ENCODE measurements around the gene UBE2K. TPM values are rescaled to one million over a fixed set of nuclear protein-coding genes. Genes with fewer than 3 reads are reported as not detected.
"Not testable (repeated sequence)": the region's sequence is repeated elsewhere in the genome, so short reads cannot be mapped to it uniquely, and the experiment has no call there.

Gene UBE2K
- total RNA-seq, 2 donors from 2014 or later: 12.2 to 19.5 TPM

DNA sequence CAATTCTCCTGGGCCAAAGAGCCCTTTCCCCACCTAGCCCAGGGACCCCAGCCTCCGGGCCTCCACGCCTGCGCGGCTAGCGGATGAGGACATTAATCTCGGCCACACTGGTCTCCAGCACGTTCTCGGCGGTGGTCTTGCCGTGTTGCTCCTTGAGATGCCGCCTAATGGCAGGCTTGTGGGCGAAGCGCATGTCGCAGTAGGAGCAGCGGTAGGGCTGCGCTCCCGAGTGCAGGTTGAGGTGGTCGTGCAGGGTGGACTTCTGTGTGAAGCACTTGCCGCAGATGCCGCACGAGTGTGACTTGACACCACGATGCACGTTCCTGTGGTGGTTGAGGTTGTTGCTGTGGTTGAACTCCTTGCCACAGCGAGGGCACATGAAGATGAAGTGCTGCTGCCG is 72.1 kb downstream of the UBE2K start:
- Histone ChIP-seq H3K27ac (no peak overlapping the region), H3K4me1 (no peaks in the 10 kb centered on the region), H3K27me3 (no peaks in the 10 kb centered on the region), H3K9me3 (no peaks in the 10 kb centered on the region), H3K4me3 (no peak overlapping the region), H3K36me3 (replicated peaks in 1 of 2; ENCODE audit: insufficient read depth in 1 of 2, low read depth in 2 of 2) (peaks cover 0 to 2% of the 10 kb centered on the region in 2 donors)
- TF ChIP-seq POLR2A (IDR thresholded peaks at IDR 0.05): no peak
- TF ChIP-seq, protein P1, sequence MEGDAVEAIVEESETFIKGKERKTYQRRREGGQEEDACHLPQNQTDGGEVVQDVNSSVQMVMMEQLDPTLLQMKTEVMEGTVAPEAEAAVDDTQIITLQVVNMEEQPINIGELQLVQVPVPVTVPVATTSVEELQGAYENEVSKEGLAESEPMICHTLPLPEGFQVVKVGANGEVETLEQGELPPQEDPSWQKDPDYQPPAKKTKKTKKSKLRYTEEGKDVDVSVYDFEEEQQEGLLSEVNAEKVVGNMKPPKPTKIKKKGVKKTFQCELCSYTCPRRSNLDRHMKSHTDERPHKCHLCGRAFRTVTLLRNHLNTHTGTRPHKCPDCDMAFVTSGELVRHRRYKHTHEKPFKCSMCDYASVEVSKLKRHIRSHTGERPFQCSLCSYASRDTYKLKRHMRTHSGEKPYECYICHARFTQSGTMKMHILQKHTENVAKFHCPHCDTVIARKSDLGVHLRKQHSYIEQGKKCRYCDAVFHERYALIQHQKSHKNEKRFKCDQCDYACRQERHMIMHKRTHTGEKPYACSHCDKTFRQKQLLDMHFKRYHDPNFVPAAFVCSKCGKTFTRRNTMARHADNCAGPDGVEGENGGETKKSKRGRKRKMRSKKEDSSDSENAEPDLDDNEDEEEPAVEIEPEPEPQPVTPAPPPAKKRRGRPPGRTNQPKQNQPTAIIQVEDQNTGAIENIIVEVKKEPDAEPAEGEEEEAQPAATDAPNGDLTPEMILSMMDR (IDR thresholded peaks at IDR 0.05): no peak
- no peak for DNase-seq
- no peak for ATAC-seq
- intact Hi-C loops (cut with DNase I): no loop called here
- 93 to 95% methylated on average over 25 of the region's 25 CpGs for WGBS, 2 donors

DNA sequence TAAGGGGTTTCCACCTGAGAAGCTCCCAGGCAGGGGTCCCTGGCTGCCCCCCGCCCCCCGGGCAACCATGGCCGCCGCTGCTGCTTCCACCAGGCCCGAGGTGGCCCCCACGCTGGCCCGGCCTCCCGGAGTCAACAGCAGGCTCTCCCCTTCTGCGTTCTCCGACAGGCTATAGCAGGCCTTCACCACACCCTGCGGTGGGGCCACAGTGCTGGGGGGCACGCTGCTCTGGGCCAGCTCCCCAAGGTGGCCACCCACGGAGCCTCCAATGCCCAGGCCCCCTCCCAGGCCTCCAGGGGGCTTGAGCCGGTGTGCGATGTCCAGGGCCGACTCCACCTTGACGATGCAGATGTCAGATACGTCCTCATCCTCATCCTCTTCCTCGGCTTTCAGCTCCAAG is 72.5 kb downstream of the UBE2K start:
- Histone ChIP-seq H3K36me3 (replicated peaks in 1 of 2; ENCODE audit: insufficient read depth in 1 of 2, low read depth in 2 of 2) (peaks cover 0 to 2% of the 10 kb centered on the region in 2 donors), H3K27ac (no peak overlapping the region), H3K9me3 (no peaks in the 10 kb centered on the region), H3K4me3 (no peak overlapping the region), H3K4me1 (no peaks in the 10 kb centered on the region), H3K27me3 (no peaks in the 10 kb centered on the region)
- no peak for TF ChIP-seq POLR2A (IDR thresholded peaks at IDR 0.05)
- TF ChIP-seq, protein P1 (IDR thresholded peaks at IDR 0.05): no peak
- ATAC-seq: no peak
- intact Hi-C loops (cut with DNase I): no loop called here
- WGBS, 2 donors: 97 to 100% methylated on average over 5 to 16 of the region's 19 CpGs
- no peak for DNase-seq

DNA sequence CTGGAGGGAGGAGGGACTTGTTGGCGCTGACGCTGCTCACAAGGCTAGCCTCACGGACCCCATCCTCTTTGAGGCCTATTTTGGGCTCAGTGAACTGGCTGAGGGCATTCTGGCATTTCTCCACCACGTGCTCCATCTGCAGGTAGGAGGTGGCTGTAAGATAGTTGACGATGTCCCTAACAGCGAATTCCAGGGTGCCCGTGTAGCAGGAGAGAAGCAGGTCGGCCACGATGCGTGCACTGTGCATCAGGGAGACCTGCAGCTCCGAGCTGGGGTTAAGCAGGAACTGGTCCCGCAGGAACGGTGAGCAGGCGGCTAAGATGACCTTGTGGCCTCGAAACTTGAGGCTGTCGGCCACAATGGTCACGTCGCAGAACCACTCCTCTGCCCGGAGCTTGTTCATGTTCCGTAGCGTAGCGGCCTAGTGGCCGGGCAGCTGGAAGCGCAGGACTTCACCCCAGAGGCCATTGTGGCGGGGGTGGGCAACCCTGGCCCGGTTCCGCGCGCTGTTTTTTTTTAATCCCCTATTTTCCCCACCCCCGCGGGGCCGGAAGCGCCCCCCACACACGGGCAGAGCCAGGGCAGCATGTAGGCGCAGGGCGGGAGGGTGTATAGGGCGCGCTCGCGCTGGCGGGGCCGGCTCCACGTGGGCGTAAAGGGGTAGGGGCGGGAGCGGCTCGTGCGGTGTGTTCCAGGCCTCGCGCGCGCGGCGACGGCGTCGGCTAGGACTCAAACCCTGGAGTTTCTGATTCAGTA is 73.2 kb downstream of the UBE2K start:
- peaks cover 0 to 5% of the 10 kb centered on the region in 2 donors for H3K36me3 ChIP-seq (replicated peaks in 1 of 2; ENCODE audit: insufficient read depth in 1 of 2, low read depth in 2 of 2)
- TF ChIP-seq, protein P1 (IDR thresholded peaks at IDR 0.05): no peak
- no peak for TF ChIP-seq POLR2A (IDR thresholded peaks at IDR 0.05)
- intact Hi-C loops (cut with DNase I): no loop called here
- no peak for DNase-seq
- no peaks in the 10 kb centered on the region for H3K4me1 ChIP-seq
- no peaks in the 10 kb centered on the region for H3K27me3 ChIP-seq
- no peak for ATAC-seq
- WGBS, 2 donors: 95 to 97% methylated on average over 40 to 52 of the region's 57 CpGs
- H3K4me3 ChIP-seq: no peak overlapping the region
- no peaks in the 10 kb centered on the region for H3K9me3 ChIP-seq
- H3K27ac ChIP-seq: no peak overlapping the region

DNA sequence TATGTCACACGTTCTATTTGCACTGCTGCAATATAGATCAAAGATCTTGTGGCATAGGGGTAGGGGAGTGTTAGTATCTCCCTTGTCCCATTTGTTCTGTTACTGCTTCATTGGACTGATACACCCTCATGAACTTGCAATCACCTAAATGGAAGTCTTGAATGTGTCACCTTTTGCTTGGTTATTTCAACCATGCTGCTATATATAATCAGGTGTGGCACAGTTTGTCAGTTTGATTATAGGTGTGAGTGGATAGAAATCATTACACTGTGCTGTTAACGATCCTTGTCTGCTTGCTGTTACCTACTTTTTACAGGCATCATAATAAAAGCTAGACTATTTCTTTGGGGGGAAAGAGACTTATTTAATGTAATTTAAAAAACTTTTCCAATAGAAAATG is 84.1 kb downstream of the UBE2K start:
- H3K4me3 ChIP-seq: not testable (repeated sequence)

DNA sequence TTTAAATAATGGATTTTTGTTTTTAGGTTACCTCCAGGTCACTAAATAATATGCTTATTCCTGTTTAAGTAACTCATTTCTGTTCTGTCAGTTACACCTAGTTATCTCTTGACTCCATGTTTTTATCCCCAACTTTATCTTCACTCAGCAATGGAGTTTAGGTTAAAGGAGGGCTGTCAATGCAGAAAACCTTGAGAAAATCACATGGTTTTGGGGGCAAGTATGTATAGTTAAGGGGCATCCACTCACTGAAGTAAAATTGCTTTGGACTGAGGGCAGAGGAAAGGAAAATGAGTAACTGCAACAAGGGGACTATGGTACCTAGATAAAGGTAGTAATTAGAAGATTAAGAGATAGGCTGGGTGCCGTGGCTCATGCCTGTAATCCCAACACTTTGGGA is 87.1 kb downstream of the UBE2K start:
- Histone ChIP-seq H3K27me3 (no peaks in the 10 kb centered on the region), H3K9me3 (no peaks in the 10 kb centered on the region), H3K36me3 (replicated peaks in 1 of 2; ENCODE audit: insufficient read depth in 1 of 2, low read depth in 2 of 2) (no peaks in the 10 kb centered on the region), H3K27ac (no peak overlapping the region), H3K4me1 (no peaks in the 10 kb centered on the region), H3K4me3 (no peak overlapping the region)
- no peak for ATAC-seq
- intact Hi-C loops (cut with DNase I): no loop called here
- WGBS, 2 donors: 38 to 48% methylated on average over 1 of the region's 1 CpG
- no peak for TF ChIP-seq POLR2A (IDR thresholded peaks at IDR 0.05)
- TF ChIP-seq, protein P1 (IDR thresholded peaks at IDR 0.05): no peak
- DNase-seq: no peak

More for the DNA sequence above, 84.1 kb downstream of the UBE2K start:
- H3K4me1 ChIP-seq; ATAC-seq; H3K27ac ChIP-seq; H3K36me3 ChIP-seq (replicated peaks in 1 of 2; ENCODE audit: insufficient read depth in 1 of 2, low read depth in 2 of 2); DNase-seq; intact Hi-C loops (cut with DNase I); H3K9me3 ChIP-seq; H3K27me3 ChIP-seq: not testable (repeated sequence)
- WGBS, 2 donors: 84 to 89% methylated on average over 2 of the region's 2 CpGs

Data from body of pancreas (tissue), 4 donors.